Measurements from ENCODE around the gene ETS1.
A peak's percentile ranks its signal among the peaks of the same experiment; 100 is the strongest.
"Not testable (repeated sequence)": the region's sequence is repeated elsewhere in the genome, so short reads cannot be mapped to it uniquely, and the experiment has no call there.

ETS1 gene

DNA sequence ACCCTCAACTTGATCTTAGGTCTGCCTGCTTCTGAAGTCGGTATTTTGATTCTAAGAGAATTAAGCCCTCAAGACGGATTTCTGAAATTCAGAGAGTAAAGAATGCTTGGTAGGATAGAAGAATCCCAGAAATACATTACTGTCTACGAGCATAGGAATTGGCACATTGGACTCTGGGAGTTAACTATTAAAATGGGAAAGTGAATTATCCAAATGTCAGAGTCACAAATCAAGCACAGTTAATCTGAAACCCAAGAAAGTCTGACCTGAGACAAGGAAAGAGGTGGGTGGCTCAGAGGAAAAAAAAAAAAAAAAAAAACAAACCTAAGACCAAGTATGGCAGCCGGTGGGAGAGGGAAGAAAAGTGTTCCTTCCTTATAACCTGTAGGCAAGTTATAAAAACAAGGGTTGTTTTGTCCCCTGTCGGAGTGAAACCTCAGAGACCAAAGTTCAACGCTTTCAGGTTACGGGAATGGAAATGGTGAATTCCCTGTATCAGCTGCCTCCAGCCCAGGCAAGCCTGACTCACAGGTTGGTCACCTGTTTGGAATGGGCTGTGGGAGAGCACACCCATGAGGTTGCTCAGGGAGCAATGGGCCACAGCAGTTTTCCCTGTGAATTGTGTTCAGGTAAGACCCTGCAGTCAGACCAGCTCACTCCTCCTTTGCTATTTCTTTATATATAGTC, 139.0 kb downstream of the ETS1 start:
- DNase-seq: no peak
- intact Hi-C loops (cut with DNase I): no loop called here

DNA sequence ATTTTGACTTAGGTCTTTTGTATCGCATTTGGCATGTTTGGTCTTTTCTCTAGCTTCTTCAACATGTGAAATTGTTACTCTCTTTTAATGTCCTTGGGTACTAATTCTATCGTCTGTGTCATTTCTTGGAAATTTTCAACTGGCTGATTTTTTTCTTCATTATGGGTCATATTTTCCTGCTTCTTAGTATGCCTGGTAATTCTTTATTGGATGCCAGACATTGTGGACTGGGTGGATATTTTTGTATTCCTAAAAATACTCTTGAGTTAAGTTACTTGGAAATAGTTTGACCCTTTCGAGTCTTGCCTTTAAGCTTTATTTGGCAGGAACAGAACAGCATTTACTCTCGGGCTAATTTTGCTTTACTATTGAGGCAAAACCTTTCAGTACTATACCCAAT, 140.1 kb downstream of the ETS1 start:
- intact Hi-C loops (cut with DNase I): no loop called here
- no peak for DNase-seq

DNA sequence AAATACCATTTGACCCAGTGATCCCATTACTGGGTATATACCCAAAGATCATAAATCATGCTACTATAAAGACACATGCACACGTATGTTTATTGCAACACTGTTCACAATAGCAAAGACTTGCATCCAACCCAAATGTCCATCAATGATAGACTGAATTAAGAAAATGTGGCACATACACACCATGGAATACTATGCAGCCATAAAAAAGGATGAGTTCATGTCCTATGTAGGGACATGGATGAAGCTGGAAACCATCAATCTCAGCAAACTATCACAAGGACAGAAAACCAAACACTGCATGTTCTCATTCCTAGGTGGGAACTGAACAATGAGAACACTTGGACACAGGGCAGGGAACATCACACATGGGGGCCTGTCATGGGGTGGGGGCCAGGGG, 141.4 kb downstream of the ETS1 start:
- intact Hi-C loops (cut with DNase I); DNase-seq: not testable (repeated sequence)

DNA sequence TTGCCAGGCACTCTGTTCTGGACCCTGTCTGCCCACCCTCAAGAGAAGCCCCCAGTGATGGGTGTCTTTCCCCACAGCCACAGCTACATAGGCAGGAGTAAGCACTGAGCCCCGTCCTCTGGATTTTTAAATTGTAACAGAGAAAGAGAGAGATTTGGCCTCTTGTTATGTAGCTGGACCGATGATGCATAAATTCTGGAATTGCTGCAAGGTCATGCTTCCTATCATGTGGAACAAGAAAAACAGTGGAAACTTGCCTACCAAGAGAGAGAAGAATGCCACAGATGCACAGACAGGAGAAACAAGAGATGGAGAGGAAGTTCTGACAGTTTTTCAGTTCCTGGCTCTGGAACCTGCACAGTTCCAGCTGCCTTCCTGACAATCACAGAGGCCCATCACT, 150.2 kb downstream of the ETS1 start:
- no peak for DNase-seq

DNA sequence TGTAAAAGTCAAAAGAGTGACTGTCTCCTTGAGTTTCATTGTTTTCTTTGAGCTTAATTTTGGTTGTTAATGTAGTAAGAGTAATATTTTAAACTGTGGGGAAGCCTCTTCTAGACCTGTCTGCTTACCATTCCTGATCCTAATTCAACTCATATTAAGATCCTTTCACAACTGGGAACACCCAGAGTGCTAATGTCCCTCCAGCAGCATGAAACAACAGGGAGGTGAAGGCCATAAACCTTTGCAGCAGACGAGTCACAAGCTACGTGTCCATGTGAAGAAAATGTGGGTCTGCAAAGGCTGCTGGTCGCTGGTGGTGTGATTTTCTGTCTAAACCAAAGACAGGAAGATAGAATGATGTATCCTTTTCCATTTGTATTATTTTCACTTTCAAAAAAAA, 152.5 kb downstream of the ETS1 start:
- no peak for DNase-seq
- intact Hi-C loops (cut with DNase I): no loop called here

More for the DNA sequence above, 150.2 kb downstream of the ETS1 start:
- intact Hi-C loops (cut with DNase I): no loop called here

DNA sequence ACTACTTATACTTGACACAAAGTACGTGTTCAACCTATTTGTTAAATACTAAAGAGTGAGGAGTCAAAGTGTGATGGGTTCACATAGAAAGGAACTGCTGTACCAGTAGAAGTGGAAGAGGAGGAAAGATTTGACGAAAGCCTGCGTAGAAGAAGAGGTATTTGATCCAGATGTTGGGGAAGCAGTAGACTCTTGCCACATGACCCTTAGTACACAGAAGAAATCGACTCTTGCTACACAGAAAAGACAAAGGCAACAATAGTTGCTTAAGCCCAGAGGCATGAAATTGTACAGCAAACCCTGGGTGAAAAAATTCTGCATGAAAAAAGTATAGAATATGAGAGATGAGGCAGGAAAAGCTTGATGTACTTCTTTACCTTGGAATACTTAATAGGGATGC, 152.9 kb downstream of the ETS1 start:
- no peak for DNase-seq
- intact Hi-C loops (cut with DNase I): no loop called here

DNA sequence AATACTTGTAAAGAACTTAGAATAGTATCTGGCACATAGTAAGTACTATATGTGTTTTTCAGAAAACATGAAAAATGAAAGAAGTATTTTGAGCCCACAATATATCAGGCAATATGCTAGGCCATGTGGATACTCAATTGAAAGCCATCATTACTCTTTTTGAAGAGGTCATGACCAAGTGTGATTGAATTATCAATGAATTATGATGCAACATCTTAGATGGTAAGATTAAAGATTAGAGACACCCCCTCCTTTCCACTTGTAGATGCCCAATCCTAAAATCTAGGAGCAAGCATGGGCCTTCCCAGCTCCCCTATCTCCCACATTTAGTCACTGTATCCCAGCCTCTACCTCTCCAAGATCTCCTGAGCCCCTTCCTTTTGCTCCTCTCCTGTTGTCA, 154.4 kb downstream of the ETS1 start:
- DNase-seq: no peak
- intact Hi-C loops (cut with DNase I): no loop called here

DNA sequence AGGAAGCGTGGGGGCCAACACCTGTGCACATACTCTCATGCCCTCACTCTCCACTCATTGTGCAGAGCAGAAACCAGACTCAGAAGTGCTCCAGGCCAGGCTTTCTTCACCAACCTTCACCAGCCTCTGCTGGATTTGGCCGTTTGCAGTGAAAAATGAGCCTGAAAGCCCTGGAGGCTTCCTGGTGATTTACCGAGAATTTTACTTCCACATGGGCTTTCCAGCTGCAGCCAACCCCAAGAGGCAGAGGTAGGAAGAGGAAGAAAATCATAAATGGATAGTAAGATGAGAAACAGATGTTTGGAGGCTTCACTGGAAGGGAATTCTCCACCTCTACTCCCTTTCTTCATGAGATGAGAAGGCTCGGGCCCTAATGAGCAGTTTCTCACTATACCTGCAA, 155.4 kb downstream of the ETS1 start:
- no peak for DNase-seq
- intact Hi-C loops (cut with DNase I): no loop called here

DNA sequence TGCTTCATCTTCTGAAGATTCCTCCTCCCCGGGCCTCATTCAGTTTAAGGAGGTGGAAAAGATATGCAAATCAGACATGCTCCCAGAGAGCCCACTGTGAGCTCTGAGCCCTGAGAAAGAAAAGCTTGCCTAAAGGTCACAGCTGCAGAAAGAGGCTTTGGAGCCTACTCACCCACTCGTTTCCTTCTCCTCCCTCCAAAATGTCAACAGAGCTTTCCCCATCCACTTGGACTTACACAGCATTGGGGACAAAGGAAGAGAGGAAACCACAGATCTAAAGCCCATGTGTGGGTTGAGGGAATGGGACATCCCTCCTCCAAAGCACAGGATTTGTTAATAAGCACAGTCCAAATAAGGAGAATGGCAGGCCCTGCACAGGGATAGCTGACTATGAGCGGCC, 158.4 kb downstream of the ETS1 start:
- intact Hi-C loops (cut with DNase I): no loop called here
- DNase-seq: no peak

DNA sequence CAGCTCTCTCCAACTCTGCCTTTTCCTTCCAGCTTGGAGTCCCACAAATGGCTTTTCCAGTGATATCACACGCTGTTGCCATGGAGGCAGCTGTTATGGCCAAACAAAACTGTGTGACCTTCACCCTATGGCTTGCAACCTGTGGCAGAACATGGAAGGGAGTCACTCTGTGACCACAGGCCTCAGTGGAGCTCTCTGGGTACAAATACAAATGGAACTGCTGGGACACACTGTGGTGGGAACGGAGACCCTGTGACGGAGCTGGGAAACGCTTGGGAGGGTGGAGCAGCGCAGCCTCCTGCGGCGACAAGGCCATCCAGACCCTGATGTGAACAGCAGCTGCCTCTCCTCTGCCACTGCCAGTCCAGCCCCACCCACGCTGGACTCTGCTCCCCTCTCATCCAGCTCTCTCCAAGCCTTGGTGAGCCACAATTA, 162.5 kb downstream of the ETS1 start:
- intact Hi-C loops (cut with DNase I): no loop called here
- DNase-seq: no peak

DNA sequence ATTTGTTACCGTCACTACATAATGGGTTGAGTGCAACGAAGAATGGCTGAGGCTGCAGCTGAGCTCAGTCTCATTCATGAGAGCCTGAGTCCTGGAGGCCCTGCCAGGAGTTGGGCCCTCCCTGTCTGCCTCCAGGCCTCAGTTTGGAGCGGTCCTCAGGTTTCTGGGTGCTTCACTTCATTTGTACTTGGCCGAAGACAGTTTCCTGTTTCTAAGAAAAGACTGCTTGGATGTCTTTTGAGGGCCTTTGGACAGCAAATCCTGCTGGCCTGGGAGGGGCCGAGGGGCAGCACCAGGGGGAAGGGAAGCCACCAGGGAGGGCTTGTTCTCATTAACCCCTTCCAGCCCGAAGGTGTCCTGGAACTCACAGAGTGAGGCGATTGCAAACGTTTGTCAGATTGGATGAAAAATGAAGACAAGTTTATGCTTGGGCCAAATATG, 163.1 kb downstream of the ETS1 start:
- intact Hi-C loops (cut with DNase I): no loop called here
- peak in 5 of 42 donors; percentile 2 to 22 (median 9) for DNase-seq

DNA sequence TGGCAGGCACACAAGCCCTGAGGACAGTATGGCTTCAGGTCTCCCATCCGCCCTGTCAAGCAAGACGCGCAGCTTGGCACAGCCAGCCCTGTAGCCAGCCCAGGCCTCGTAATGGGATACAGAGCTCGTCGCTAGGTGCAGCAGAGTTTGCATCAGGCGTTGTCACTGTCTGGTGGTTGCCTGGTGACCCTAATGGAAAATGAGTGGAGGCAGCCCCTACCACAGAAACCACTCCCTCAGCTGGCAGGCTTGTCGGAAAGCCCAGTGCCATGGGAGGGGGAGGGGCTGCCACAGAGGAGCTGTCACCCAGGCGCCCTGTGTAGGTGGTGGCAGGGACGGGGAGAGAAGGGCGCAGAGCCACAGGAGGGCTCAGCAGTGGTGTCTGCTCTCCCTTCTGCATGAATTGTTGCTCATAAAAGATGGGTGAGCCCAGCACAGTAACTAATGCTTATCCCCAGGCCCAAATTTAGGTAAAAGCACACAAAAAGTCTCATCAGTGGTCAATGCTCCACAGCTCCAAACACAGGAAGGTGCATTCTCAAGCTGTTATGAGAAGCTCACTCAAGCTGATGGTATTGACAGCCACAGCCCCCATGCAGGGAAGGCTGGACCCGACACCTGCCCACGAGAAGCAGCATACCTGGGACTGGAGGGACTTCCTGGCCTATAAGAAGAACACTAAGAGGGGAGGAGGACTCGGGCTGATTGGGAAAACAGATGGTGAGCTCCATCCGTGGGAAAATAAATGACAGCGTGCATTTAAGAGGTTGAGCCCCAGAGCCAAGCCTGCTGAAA, 164.6 kb downstream of the ETS1 start:
- peak in 1 of 42 donors; percentile 3 for DNase-seq
- intact Hi-C loops (cut with DNase I): no loop called here

DNA sequence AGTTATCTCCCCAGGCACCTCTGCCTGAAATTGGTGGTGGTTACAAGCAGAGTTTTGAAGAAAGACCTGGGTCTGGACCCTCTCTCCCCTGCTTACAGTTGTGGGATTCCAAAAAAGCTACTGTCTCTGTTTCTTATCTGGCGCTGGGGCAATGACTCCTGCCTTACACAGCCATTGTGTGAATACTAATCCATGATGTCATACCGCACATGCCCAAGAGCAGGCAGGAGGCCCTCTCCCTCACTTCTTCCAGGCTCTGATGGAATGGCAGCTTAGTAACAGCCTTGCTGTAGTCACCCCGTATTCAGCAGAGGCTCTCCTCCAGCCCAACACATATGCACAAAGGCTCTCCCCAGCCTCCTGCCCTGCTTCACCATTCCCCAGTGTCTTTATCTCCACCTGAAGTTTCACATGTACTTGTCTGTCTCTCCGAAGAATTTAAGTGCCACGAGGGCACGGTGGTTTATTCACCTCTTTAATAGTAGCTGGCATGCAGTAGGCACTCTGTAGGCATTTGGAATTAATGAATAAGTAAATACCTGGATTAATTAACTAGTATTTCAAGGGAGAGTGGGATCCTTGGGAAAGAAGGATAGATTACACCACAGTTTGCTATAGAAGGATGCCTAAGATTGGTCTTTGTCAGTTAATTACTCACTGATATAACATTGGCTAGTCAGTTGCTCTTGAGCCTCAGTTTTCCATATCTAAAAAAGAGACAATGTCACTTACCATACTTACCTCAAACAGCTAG, 165.6 kb downstream of the ETS1 start:
- intact Hi-C loops (cut with DNase I): no loop called here
- no peak for DNase-seq

DNA sequence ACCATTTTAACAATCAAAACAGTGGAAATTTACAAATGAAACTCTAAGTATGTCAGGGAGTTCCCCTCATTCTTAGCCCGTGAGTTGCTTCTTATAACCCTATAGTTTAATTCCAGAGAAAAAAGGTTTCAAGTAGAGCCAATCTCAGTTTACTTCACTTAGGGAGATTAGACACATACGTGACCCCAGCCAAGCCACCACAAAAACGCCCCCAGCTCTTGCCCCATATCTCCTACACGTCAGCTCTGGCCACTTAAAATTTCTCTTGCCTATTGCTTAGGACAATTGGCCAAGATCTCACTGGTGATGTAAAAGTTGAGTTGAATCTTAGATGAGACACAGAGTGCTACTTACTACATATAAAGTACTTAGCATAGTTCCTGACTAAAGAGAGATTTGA, 166.4 kb downstream of the ETS1 start:
- no peak for DNase-seq
- intact Hi-C loops (cut with DNase I): no loop called here

DNA sequence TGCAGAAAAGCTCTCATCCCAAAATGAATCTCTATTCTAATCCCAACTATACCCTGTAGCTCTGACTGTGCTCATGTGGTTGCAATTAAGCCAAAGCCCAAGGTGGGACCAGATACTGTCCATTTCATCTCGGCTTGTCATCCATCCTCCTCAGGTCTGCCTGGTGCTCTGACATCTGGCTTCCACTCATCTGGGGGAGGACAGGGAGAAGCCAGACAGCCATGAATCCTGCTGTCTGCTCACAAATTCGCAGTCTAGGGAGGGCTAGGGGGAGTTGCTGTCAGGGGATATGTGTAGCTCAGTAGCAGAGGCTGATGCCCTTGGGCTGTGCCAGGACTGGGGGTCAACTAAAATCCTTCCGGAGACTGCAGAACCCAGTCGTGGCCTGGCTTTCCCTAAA, 167.1 kb downstream of the ETS1 start:
- DNase-seq: no peak

DNA sequence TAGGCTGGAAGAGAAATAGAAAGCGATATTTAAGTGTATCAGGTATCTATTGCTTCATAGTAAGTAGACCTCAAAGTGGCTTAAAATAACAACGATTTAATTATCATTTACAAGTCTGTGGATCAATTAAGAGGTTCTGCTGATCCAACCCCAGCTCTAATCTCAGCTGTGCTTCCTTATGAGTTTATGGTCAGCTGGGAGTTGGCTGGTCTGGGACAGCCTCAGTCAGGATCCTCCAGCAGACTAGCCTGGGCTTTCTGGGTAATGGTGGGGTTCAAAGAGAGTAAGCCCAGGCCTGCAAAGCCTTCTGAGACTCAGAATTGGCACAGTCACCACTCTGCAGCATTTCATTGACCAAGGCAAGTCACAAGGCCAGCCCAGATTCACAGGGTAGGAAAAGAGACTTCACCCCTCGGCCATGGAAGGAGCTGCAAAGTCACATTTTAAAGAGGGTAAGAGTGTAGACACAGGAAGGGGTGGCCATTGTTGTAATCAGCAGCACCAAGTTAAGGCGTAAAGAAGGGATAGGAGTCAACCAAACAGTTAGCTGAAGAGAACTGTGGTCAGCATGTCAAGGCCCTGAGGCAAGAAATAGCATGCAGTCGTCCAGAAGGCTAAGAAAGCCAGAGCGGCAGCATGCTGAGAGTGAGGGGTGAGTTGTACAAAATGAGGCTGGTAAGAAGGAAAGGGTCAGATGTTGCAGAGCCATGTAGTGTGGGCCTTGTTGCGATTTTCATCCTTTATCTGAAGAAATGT, 168.2 kb downstream of the ETS1 start:
- intact Hi-C loops (cut with DNase I): no loop called here
- DNase-seq: no peak

More for the DNA sequence above, 167.1 kb downstream of the ETS1 start:
- intact Hi-C loops (cut with DNase I): no loop called here

DNA sequence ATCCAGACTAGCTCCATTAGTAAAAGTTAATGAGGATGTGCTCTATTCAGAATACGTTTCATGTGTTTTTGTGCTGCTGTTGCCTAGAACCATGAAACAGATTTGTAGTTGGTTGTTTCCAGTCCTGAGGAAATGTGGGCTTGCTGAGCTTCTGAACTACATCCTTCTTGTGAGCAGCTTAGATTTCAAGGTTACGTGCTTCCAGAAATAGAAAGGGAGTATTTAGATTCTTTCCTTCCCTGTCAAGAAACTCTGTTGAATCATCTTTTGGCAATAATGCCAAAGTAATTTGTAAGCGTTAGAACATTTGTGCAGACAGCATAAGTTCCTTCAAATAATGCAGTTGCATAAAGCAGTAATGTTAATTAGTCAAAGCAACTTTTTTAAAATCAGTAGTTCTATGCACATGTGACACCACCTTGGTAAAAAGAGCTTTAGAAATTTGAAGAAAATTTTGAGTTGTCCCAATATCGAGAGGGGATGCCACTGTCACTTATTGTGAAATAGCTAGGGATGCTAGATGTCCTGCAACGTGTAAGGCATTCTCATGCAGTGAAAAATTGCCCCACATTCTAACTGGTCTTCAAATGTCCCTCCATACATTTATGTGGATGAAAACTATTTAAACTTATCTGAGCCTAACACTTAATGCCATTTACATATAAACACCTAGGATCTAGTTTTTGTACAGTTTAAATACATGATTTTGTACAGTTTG, 169.6 kb downstream of the ETS1 start:
- DNase-seq: peak in 2 of 42 donors; percentile 7 to 22
- intact Hi-C loops (cut with DNase I): no loop called here

DNA sequence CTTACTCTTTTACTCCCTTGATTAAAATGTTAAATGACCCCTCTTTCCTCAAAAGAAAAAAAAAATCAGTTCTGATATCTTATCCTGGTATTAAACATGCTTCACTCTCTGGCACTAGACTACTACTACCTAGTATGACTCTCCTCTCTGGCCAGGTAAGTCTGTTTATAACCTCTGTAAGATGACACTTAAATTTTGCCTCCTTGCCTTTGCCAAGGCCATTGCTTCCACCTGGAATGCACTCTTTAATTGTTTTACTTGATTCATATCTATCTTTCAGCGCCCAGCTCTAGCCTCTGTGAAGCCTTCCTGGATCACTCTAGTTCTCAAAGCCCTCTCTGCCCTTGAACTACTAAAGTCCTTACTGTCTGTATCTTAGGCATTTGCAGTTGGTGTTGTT, 170.4 kb downstream of the ETS1 start:
- intact Hi-C loops (cut with DNase I): no loop called here
- DNase-seq: no peak

DNA sequence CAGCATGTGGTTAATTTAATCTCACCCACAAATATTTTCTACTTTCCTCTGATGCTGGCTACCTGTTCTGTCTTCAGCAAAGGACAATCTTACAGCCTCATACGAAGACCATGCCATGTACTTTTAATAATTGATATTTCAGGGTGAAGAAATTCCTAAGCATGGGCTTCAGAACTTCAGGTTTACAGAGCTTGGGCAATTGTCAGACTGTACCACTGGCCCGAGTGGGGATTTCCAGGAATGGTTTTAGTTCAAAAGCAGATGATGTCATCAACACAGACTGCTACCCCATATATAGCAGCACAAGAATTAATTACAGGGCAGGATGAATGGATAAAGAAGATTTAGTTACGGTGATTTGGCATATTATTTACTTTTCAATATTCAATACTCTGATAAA, 171.8 kb downstream of the ETS1 start:
- DNase-seq: no peak
- intact Hi-C loops (cut with DNase I): no loop called here
